AG09319 (cell line): ENCODE results near the gene TCF4.

Experiments
- DNase-seq: peaks from one replicate; pipeline ENCODE4 v3.0.0-alpha.2; 2010; ENCODE audit warnings: low read depth; ENCODE audit errors: extremely low read depth
- CTCF ChIP-seq: IDR thresholded peaks from 2 replicates; pipeline ENCODE4 v1.5.1; 2011; ENCODE audit warnings: low read depth, mild to moderate bottlenecking, inconsistent platforms, low read length, moderate library complexity

TCF4 gene

GRCh38 chr18:55442561-55442960 lies 145.4 kb downstream of the TCF4 start:
- no peak for DNase-seq
- no peak for TF ChIP-seq CTCF

GRCh38 chr18:55440988-55441387 lies 147.0 kb downstream of the TCF4 start:
- DNase-seq = no peak
- no peak for TF ChIP-seq CTCF

GRCh38 chr18:55439056-55439455 lies 148.9 kb downstream of the TCF4 start:
- no peak for DNase-seq
- TF ChIP-seq CTCF = no peak

GRCh38 chr18:55435592-55435991 lies 152.4 kb downstream of the TCF4 start:
- no peak for TF ChIP-seq CTCF
- no peak for DNase-seq

- no peak for DNase-seq
- no peak for TF ChIP-seq CTCF
Observed at GRCh38 chr18:55433648-55434047, 154.3 kb downstream of the TCF4 start.

GRCh38 chr18:55433140-55433539 lies 154.9 kb downstream of the TCF4 start:
- DNase-seq = no peak
- TF ChIP-seq CTCF = no peak

- no peak for DNase-seq
- no peak for TF ChIP-seq CTCF
Observed at GRCh38 chr18:55432307-55433040, 155.5 kb downstream of the TCF4 start.
